Right cardiac atrium (tissue), 5 donors: Measurements from ENCODE around the gene ACP1. TPM values are rescaled to one million over a fixed set of nuclear protein-coding genes. Genes with fewer than 3 reads are reported as not detected.
A peak's percentile ranks its signal among the peaks of the same experiment; 100 is the strongest.

Source experiments
- ATAC-seq, 2 donors: fragments of 200-7000 bp; cut with Tn5 transposase; one replicate each; pipeline versions ENCODE4 v1.8.0 to v1.9.1; 2020; ENCODE audit warnings: moderate library complexity in 2 of 2, mild to moderate bottlenecking in 1 of 2
- DNase-seq, 3 donors: peaks; one replicate each; pipeline ENCODE4 v3.0.0-alpha.2; 2020
- H3K27ac ChIP-seq: one replicate; pipeline ENCODE4 v1.5.1; 2013; ENCODE audit warnings: mild to moderate bottlenecking, low read length, control low read depth, moderate library complexity
- H3K27me3 ChIP-seq: one replicate; pipeline ENCODE4 v1.6.1; 2013; ENCODE audit not compliant: control insufficient read depth, insufficient read depth
- H3K4me1 ChIP-seq: one replicate; pipeline ENCODE4 v1.6.1; 2013; ENCODE audit warnings: low read length; ENCODE audit not compliant: control insufficient read depth, insufficient read depth
- H3K4me3 ChIP-seq: one replicate; pipeline ENCODE4 v1.5.1; 2013; ENCODE audit warnings: low read length, control low read depth
- H3K9me3 ChIP-seq: one replicate; pipeline ENCODE4 v1.6.1; 2013; ENCODE audit warnings: low read length; ENCODE audit not compliant: control insufficient read depth
- WGBS: extraction: QIAGEN DNeasy Blood & Tissue Kit; methylation state at CpG from one replicate; pipeline ENCODE4 v1.1.7; 2013; 5-methylcytosine and 5-hydroxymethylcytosine counted together
- intact Hi-C, 4 donors: fragments of 100-400 bp; cut with DNase I; formaldehyde crosslinking; loops; one replicate each; pipeline versions ENCODE4 v1.11.0 to v1.14.0; 2022 to 2023
- polyA plus RNA-seq: library from polyadenylated mRNA; stranded (reverse); fragments of 200-250 nt; gene quantifications from one replicate; pipeline ENCODE4 v1.2.3, GENCODE V29; 2013
- total RNA-seq, 4 donors: library from RNA; stranded (reverse); fragmentation: NEBNext Ultra II Directional; extraction: Animal tissue kit (Norgen Biotek cat#: 25700); gene quantifications; one replicate each; pipeline ENCODE4 v1.2.1, GENCODE V29; 2021
- donor health status: healthy with polysubstance abuse.
- donor health status: DM: no; HTN: yes; CAD: no.
- donor health status: DM: no; HTN: no; CAD: no.
- donor health status: DM: no; HTN: yes; CAD: no; lungs with severe emphysema.
- donor health status: DM: yes; HTN: yes; CAD: no.

Gene ACP1
- total and polyA plus RNA-seq, 5 donors: 58.8 to 77.1 (median 63.2) TPM

GRCh38 chr2:289362-290089, 24.8 kb downstream of the ACP1 start:
- Histone ChIP-seq H3K27ac (no peak overlapping the region), H3K4me1 (peaks cover 6% of the 10 kb centered on the region)
- intact Hi-C loops: loop anchor here in 1 of 4 donors (5.0 kb wide), 1 partner anchor 117 kb away; no protein-coding TSS in a partner anchor

DNA sequence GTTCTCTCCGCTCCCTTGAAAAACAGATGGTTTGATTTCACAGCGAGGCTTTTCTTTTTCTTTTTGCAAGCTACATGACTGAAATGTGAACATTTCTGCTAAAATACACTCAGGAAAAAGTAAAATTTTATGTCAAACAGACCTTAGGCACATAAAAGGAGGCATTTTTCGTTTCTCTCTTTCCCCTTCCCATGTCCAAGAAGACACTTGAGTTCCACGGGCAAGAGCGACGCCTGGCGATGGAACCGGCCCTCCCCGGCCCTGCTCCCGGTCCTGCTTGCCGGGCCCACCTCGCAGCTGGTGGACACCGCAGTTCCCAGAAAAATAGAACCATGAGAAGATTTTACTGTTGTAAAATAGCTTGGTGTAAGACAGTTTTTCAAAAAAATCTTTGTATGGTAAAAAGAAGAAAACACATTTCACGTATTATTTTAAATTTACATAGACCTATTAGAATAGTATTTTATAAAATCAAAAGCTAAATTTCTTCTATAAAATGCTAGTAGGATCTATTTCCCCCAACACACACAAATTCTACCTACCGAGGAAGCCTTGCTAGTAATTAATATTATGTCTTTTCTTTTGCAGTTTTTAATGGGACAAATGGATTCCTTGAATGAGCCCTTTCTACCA, 25.5 kb downstream of the ACP1 start:
- ATAC-seq (peak; percentile 82 to 86), DNase-seq (peak; percentile 74 to 90 (median 88))
- Histone ChIP-seq H3K27me3 (no peaks in the 10 kb centered on the region), H3K4me1 (peaks cover 6% of the 10 kb centered on the region), H3K27ac (no peak overlapping the region), H3K4me3 (peak overlapping the region; percentile 86), H3K9me3 (no peaks in the 10 kb centered on the region)
- WGBS: 9% methylated on average over 15 of the region's 15 CpGs
- intact Hi-C loops: loop anchor here in 1 of 4 donors (5.0 kb wide), 1 partner anchor 118 kb away; no protein-coding TSS in a partner anchor

More at GRCh38 chr2:289362-290089, 24.8 kb downstream of the ACP1 start:
- Histone ChIP-seq H3K4me3 (peak overlapping the region; percentile 86), H3K9me3 (no peaks in the 10 kb centered on the region), H3K27me3 (no peaks in the 10 kb centered on the region)
- DNase-seq: peak; percentile 15 to 62 (median 51)
- ATAC-seq: peak; percentile 32 to 45
- under 1% methylated on average over 60 of the region's 60 CpGs for WGBS

DNA sequence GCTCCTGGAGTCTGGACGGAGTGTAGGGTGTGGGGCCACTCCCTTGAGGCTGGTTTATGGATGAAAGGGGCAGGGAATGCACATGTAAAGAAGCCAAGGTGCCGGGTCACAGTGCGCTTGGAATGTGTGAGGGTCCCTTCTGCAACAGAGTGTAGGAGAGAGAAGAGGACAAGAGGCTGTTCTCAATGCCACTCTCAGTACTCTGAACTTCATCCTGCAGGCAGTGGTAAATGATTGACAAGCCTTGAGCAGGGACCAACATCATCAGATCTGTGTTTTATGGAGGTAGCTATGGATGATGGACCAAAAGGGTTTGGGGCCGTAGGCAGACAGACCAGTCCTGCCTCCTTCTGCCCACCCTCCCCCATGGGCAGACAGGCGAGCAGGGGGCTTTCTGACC, 30.3 kb downstream of the ACP1 start:
- H3K27me3 ChIP-seq: peaks cover 3% of the 10 kb centered on the region
- intact Hi-C loops: no loop called here

GRCh38 chr2:296354-296753, 31.6 kb downstream of the ACP1 start:
- WGBS: 72% methylated on average over 3 of the region's 3 CpGs
- DNase-seq: no peak
- Histone ChIP-seq H3K4me1 (no peaks in the 10 kb centered on the region), H3K4me3 (no peak overlapping the region), H3K9me3 (no peaks in the 10 kb centered on the region), H3K27me3 (peaks cover 3% of the 10 kb centered on the region), H3K27ac (no peak overlapping the region)
- ATAC-seq: no peak
- intact Hi-C loops: no loop called here

More for the DNA sequence above, 30.3 kb downstream of the ACP1 start:
- no peak overlapping the region for H3K4me3 ChIP-seq
- no peak for DNase-seq
- H3K4me1 ChIP-seq: no peaks in the 10 kb centered on the region
- no peaks in the 10 kb centered on the region for H3K9me3 ChIP-seq
- 81% methylated on average over 5 of the region's 5 CpGs for WGBS
- no peak for ATAC-seq
- H3K27ac ChIP-seq: no peak overlapping the region

DNA sequence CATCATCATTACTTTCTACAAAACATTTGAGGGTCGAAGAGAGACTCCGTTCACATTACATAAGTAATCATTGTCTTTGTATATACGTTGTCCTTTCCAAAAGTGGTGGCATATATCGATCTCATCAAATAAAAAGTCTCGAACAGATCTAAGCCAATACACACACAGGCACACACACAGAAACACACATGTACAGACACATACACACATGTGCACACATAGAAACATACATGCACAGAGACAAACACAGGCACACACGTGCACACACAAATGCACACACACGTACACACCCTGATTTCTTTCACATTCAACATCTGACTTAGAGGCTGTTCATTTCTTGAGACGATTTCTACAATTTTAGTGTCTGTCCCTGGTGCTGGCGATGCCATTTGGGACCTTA, 40.6 kb downstream of the ACP1 start:
- no peak for ATAC-seq
- Histone ChIP-seq H3K27me3 (no peaks in the 10 kb centered on the region), H3K27ac (no peak overlapping the region), H3K4me3 (no peak overlapping the region), H3K9me3 (no peaks in the 10 kb centered on the region), H3K4me1 (no peaks in the 10 kb centered on the region)
- intact Hi-C loops: no loop called here
- 86% methylated on average over 9 of the region's 9 CpGs for WGBS
- DNase-seq: no peak

DNA sequence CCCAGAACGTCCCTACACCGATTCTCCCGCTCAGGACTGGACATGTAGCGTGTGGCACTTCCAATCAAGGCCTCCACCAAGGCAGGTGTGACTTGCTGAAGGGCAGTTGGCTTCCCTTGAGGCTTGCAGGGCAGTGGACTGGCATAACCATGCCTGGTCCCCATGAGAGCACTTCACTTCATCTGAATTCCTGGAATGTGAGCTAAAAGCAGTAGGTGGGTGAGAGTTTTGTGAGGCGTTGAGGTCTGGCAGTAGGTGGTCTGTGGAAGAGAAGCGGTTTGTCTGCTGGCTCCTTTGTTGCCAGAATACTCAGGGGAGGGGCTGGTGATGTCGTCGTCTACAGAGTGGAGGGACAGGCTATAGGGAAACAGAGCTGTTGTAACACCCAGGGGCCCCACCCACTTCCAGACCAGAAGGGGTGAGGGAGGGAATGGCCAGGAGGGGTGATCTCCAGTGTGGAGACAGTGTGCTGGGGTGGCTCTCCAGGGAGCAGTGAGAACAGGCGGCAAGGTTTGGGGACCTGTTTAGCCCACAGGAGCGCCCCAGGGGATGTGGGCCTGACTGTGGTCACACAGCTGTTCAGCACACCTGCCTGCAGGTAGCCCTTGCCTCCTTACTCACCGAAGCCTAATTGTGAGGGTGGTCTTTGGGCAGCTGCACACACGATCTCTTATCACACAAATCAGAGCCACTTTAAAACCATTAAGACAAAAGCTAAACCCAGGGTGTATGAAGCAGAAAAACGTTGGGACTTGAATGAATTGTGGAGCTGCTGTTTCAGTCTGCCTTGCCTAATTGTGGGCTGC, 44.6 kb downstream of the ACP1 start:
- WGBS: 54% methylated on average over 13 of the region's 13 CpGs
- intact Hi-C loops: no loop called here

DNA sequence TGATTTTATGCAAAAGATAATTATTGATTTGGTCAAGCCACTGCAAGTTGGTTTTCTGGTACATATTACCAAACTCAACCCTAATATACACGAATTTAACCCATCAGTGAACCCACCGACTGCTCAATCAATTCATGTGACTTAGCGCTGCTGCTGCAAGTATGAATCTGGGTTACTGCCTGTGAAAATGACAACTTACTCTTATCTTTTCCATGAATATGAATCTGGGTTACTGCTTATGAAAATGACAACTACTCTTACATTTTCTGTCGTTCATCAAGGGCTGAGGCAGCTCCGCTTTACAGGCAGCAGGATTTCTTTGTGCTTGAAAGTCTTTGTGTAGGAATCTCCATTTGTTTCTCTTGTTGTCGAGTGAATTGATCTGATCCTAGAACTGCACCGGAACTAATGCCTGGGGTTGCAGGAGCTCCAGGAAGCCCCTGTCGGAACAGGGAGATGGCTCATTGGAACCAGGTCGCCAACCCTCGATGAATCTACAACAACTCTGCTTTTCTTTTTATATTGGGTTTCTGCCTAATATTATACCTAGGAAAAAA, 45.3 kb downstream of the ACP1 start:
- H3K4me1 ChIP-seq: no peaks in the 10 kb centered on the region
- DNase-seq (peak in 1 of 3 donors; percentile 0), ATAC-seq (no peak)
- H3K4me3 ChIP-seq: no peak overlapping the region
- no peaks in the 10 kb centered on the region for H3K27me3 ChIP-seq
- H3K9me3 ChIP-seq: no peaks in the 10 kb centered on the region
- H3K27ac ChIP-seq: no peak overlapping the region
- intact Hi-C loops: no loop called here
- WGBS: 71% methylated on average over 10 of the region's 10 CpGs

More for the DNA sequence above, 44.6 kb downstream of the ACP1 start:
- DNase-seq (peak in 1 of 3 donors; percentile 7), ATAC-seq (no peak)
- no peaks in the 10 kb centered on the region for H3K4me1 ChIP-seq
- H3K4me3 ChIP-seq: no peak overlapping the region
- no peaks in the 10 kb centered on the region for H3K27me3 ChIP-seq
- H3K9me3 ChIP-seq: no peaks in the 10 kb centered on the region
- H3K27ac ChIP-seq: no peak overlapping the region

DNA sequence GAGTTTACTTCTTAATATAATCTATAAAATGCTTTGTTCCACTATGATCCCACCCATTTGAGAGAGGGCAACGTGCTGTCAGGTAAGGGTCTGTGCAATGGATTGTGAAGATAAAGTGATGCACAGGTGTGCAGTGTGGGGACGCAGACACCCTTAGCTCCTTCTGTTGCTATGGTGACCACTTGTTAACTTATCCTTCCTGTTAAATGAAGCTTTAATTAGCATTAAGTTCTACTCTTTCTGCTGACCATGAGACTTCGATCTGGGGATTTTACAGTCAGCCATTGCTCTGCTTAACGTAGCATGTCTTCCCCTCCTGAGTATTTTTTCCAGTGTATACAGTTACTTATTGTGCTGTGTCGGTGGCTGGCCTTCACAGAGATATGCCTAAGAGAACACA, 46.2 kb downstream of the ACP1 start:
- 78% methylated on average over 5 of the region's 5 CpGs for WGBS
- H3K27ac ChIP-seq: no peak overlapping the region
- H3K9me3 ChIP-seq: no peaks in the 10 kb centered on the region
- no peaks in the 10 kb centered on the region for H3K4me1 ChIP-seq
- no peaks in the 10 kb centered on the region for H3K27me3 ChIP-seq
- DNase-seq: peak in 1 of 3 donors; percentile 2
- ATAC-seq: no peak
- H3K4me3 ChIP-seq: no peak overlapping the region
- intact Hi-C loops: no loop called here

DNA sequence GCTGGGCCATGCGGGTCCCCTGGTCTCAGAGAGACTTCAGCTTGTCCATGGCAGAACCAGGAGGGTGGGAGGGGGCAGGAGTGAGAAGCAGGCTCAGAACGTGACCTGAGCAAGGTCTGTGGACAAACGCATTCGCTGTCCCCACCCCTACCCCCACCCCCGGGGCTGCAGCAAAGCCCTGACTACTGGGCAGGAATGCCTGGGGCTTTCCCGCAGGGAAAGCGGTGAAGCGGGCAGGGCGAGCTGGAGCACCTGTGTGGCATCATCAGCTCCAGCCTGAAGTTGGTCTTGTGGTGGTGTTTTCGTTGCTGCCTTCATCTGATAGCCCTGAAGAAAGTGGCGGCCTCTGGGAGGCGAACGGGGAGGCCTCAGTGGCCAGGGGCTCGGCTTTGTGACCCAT, 49.2 kb downstream of the ACP1 start:
- intact Hi-C loops: no loop called here
- Histone ChIP-seq H3K9me3 (no peaks in the 10 kb centered on the region), H3K27me3 (no peaks in the 10 kb centered on the region), H3K27ac (no peak overlapping the region), H3K4me1 (no peaks in the 10 kb centered on the region), H3K4me3 (no peak overlapping the region)
- 73% methylated on average over 14 of the region's 14 CpGs for WGBS
- ATAC-seq (no peak), DNase-seq (peak in 1 of 3 donors; percentile 33)

DNA sequence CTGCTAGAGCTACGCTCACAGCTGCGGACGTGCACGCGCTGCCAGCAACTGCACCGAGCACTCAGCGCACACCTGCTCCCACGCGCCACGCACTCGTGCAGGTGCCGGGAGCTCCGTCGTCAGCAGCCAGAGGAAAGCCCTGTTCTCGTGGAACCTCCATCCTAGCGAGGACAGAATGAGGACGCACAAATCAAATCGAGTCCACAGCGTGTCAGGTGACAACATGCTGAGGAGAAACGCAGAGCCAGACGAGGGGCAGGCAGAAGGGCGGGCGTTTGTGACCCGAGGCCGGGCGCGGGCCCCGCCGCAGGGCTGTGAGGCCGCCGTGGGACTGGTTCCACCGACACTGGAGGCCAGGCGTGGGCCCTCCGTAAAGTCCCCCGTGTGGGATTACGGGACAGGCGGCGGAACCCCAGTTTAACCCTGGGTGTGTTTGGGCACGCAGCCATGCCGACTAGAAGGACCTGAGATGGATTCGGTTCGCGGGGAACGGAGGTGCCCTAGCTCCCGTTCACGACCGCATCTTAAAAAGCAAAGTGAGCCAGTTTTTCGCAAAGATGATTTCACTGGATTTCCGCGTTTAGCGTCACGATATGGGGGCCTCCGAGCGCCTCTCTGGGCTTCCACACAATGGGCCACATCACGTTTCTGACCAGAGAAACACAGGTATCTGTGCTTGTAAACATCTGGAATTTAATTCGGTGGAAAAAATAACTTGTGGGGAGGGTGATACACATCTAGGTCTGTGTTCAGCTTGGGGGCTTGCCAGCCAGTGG, 50.0 kb downstream of the ACP1 start:
- intact Hi-C loops: no loop called here
- DNase-seq: peak in 2 of 3 donors; percentile 37 to 41
- no peak overlapping the region for H3K4me3 ChIP-seq
- whole genome bisulfite sequencing: 90% methylated on average over 56 of the region's 56 CpGs
- H3K4me1 ChIP-seq: no peaks in the 10 kb centered on the region
- no peaks in the 10 kb centered on the region for H3K9me3 ChIP-seq
- H3K27me3 ChIP-seq: no peaks in the 10 kb centered on the region
- no peak for ATAC-seq
- H3K27ac ChIP-seq: no peak overlapping the region
